ENCODE measurements around the gene TTYH2. TPM values are rescaled to one million over a fixed set of nuclear protein-coding genes. Genes with fewer than 3 reads are reported as not detected.
"Not testable (repeated sequence)": the region's sequence is repeated elsewhere in the genome, so short reads cannot be mapped to it uniquely, and the experiment has no call there.

TTYH2 gene
- polyA plus RNA-seq, 4 donors: 0.27 to 50.6 (median 2.0) TPM; not detected in 1

- DNase-seq (no peak), FAIRE-seq (no peak)
- peaks cover 0 to 15% (median 0%) of the 10 kb centered on the region in 3 donors for H3K27me3 ChIP-seq (ENCODE audit: control insufficient read depth in 3 of 3, insufficient read depth in 3 of 3, low read length in 3 of 3)
- peaks cover 0 to 4% of the 10 kb centered on the region in 2 donors for H3K9me3 ChIP-seq (ENCODE audit: control insufficient read depth in 2 of 2, insufficient read depth in 1 of 2, low read depth in 1 of 2, low read length in 1 of 2)
- H3K36me3 ChIP-seq (ENCODE audit: control insufficient read depth in 3 of 3, insufficient read depth in 2 of 3, low read depth in 1 of 3, low read length in 3 of 3): no peaks in the 10 kb centered on the region
- peak overlapping the region in 1 of 3 donors; percentile 41 for H3K27ac ChIP-seq (ENCODE audit: low read depth in 1 of 3, low read length in 2 of 3)
- no peak overlapping the region for H3K4me3 ChIP-seq (ENCODE audit: low read depth in 1 of 3, low read length in 3 of 3)
- H3K4me1 ChIP-seq (ENCODE audit: control insufficient read depth in 3 of 3, insufficient read depth in 2 of 3, low read depth in 1 of 3, low read length in 2 of 3): peaks cover 0 to 10% (median 5%) of the 10 kb centered on the region in 3 donors
- 60 to 74% (median 73%) methylated on average over 13 of the region's 13 CpGs for WGBS, 3 donors
Observed at GRCh38 chr17:74271901-74272561, 58.7 kb downstream of the TTYH2 start.

- peak overlapping the region in 1 of 3 donors; percentile 41 for H3K27ac ChIP-seq (ENCODE audit: low read depth in 1 of 3, low read length in 2 of 3)
- WGBS, 3 donors: 49 to 77% (median 74%) methylated on average over 10 of the region's 10 CpGs
- no peaks in the 10 kb centered on the region for H3K9me3 ChIP-seq (ENCODE audit: control insufficient read depth in 2 of 2, insufficient read depth in 1 of 2, low read depth in 1 of 2, low read length in 1 of 2)
- DNase-seq (no peak), FAIRE-seq (no peak)
- H3K4me1 ChIP-seq (ENCODE audit: control insufficient read depth in 3 of 3, insufficient read depth in 2 of 3, low read depth in 1 of 3, low read length in 2 of 3): peaks cover 0 to 10% (median 5%) of the 10 kb centered on the region in 3 donors
- H3K27me3 ChIP-seq (ENCODE audit: control insufficient read depth in 3 of 3, insufficient read depth in 3 of 3, low read length in 3 of 3): peaks cover 0 to 15% (median 0%) of the 10 kb centered on the region in 3 donors
- no peak overlapping the region for H3K4me3 ChIP-seq (ENCODE audit: low read depth in 1 of 3, low read length in 3 of 3)
- H3K36me3 ChIP-seq (ENCODE audit: control insufficient read depth in 3 of 3, insufficient read depth in 2 of 3, low read depth in 1 of 3, low read length in 3 of 3): no peaks in the 10 kb centered on the region
Observed at GRCh38 chr17:74272731-74273201, 59.4 kb downstream of the TTYH2 start.

GRCh38 chr17:74274060-74274708 is 60.8 kb downstream of the TTYH2 start, which contains the start of gene DNAI2:
Gene DNAI2, plus strand, starts transcription at chr17:74274234. Its CDS starts 7,584 bp downstream, at chr17:74281818.
- 2 to 9% (median 6%) methylated on average over 30 to 33 of the region's 33 CpGs for WGBS, 3 donors
- Histone ChIP-seq H3K27me3 (ENCODE audit: control insufficient read depth in 3 of 3, insufficient read depth in 3 of 3, low read length in 3 of 3) (peaks cover 0 to 12% (median 0%) of the 10 kb centered on the region in 3 donors), H3K9me3 (ENCODE audit: control insufficient read depth in 2 of 2, insufficient read depth in 1 of 2, low read depth in 1 of 2, low read length in 1 of 2) (no peaks in the 10 kb centered on the region), H3K27ac (ENCODE audit: low read depth in 1 of 3, low read length in 2 of 3) (no peak within 1 kb of the TSS), H3K4me1 (ENCODE audit: control insufficient read depth in 3 of 3, insufficient read depth in 2 of 3, low read depth in 1 of 3, low read length in 2 of 3) (peaks cover 0 to 10% (median 5%) of the 10 kb centered on the region in 3 donors), H3K36me3 (ENCODE audit: control insufficient read depth in 3 of 3, insufficient read depth in 2 of 3, low read depth in 1 of 3, low read length in 3 of 3) (no peaks in the 10 kb centered on the region), H3K4me3 (ENCODE audit: low read depth in 1 of 3, low read length in 3 of 3) (no peak within 1 kb of the TSS)
- FAIRE-seq (no peak), DNase-seq (peak in 1 of 2 donors; percentile 53)

- peaks cover 0 to 10% (median 5%) of the 10 kb centered on the region in 3 donors for H3K4me1 ChIP-seq (ENCODE audit: control insufficient read depth in 3 of 3, insufficient read depth in 2 of 3, low read depth in 1 of 3, low read length in 2 of 3)
- FAIRE-seq (no peak), DNase-seq (peak; percentile 21 to 40)
- no peaks in the 10 kb centered on the region for H3K36me3 ChIP-seq (ENCODE audit: control insufficient read depth in 3 of 3, insufficient read depth in 2 of 3, low read depth in 1 of 3, low read length in 3 of 3)
- H3K27ac ChIP-seq (ENCODE audit: low read depth in 1 of 3, low read length in 2 of 3): no peak overlapping the region
- H3K4me3 ChIP-seq (ENCODE audit: low read depth in 1 of 3, low read length in 3 of 3): no peak overlapping the region
- peaks cover 0 to 12% (median 0%) of the 10 kb centered on the region in 3 donors for H3K27me3 ChIP-seq (ENCODE audit: control insufficient read depth in 3 of 3, insufficient read depth in 3 of 3, low read length in 3 of 3)
- 20 to 53% (median 27%) methylated on average over 14 of the region's 14 CpGs for WGBS, 3 donors
- no peaks in the 10 kb centered on the region for H3K9me3 ChIP-seq (ENCODE audit: control insufficient read depth in 2 of 2, insufficient read depth in 1 of 2, low read depth in 1 of 2, low read length in 1 of 2)
Observed at GRCh38 chr17:74274709-74275340, 61.5 kb downstream of the TTYH2 start.

- H3K4me3 ChIP-seq (ENCODE audit: low read depth in 1 of 3, low read length in 3 of 3): no peak overlapping the region
- H3K4me1 ChIP-seq (ENCODE audit: control insufficient read depth in 3 of 3, insufficient read depth in 2 of 3, low read depth in 1 of 3, low read length in 2 of 3): peaks cover 0 to 10% (median 5%) of the 10 kb centered on the region in 3 donors
- no peak for FAIRE-seq
- no peak for DNase-seq
- 52 to 80% (median 71%) methylated on average over 12 of the region's 12 CpGs for WGBS, 3 donors
- H3K36me3 ChIP-seq (ENCODE audit: control insufficient read depth in 3 of 3, insufficient read depth in 2 of 3, low read depth in 1 of 3, low read length in 3 of 3): no peaks in the 10 kb centered on the region
- no peaks in the 10 kb centered on the region for H3K9me3 ChIP-seq (ENCODE audit: control insufficient read depth in 2 of 2, insufficient read depth in 1 of 2, low read depth in 1 of 2, low read length in 1 of 2)
- H3K27ac ChIP-seq (ENCODE audit: low read depth in 1 of 3, low read length in 2 of 3): peak overlapping the region in 2 of 3 donors; percentile 24 to 45
- H3K27me3 ChIP-seq (ENCODE audit: control insufficient read depth in 3 of 3, insufficient read depth in 3 of 3, low read length in 3 of 3): peaks cover 0 to 12% (median 0%) of the 10 kb centered on the region in 3 donors
Observed at GRCh38 chr17:74276051-74276476, 62.7 kb downstream of the TTYH2 start.

DNA sequence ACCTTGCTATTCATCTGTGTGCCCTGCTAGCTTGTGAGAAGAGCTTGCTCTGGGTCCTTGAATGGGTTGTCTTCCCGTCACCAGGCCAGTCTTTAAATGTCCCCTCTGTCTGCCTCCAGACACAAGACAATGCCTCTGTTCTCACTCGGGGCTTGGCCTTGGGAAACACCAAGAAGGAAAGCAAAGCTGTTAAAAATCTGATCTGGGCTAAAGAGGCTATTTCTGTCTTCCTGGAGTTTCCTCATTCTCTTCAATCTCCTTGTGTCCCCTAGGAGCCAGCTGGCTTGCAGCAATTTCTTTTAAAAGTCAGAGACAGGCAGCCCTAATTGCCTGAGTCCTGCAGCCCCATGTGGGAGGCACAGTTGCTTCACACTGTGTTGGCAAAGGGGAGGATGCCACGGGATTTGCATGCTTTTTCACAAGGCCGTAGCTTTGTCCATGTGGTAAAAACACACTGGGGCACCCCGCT is 63.2 kb downstream of the TTYH2 start:
- Histone ChIP-seq H3K4me3 (ENCODE audit: low read depth in 1 of 3, low read length in 3 of 3) (no peak overlapping the region), H3K27me3 (ENCODE audit: control insufficient read depth in 3 of 3, insufficient read depth in 3 of 3, low read length in 3 of 3) (peaks cover 0 to 12% (median 0%) of the 10 kb centered on the region in 3 donors), H3K36me3 (ENCODE audit: control insufficient read depth in 3 of 3, insufficient read depth in 2 of 3, low read depth in 1 of 3, low read length in 3 of 3) (no peaks in the 10 kb centered on the region), H3K9me3 (ENCODE audit: control insufficient read depth in 2 of 2, insufficient read depth in 1 of 2, low read depth in 1 of 2, low read length in 1 of 2) (no peaks in the 10 kb centered on the region), H3K4me1 (ENCODE audit: control insufficient read depth in 3 of 3, insufficient read depth in 2 of 3, low read depth in 1 of 3, low read length in 2 of 3) (peaks cover 0 to 10% (median 5%) of the 10 kb centered on the region in 3 donors), H3K27ac (ENCODE audit: low read depth in 1 of 3, low read length in 2 of 3) (peak overlapping the region in 2 of 3 donors; percentile 24 to 45)
- FAIRE-seq: no peak
- WGBS, 3 donors: 62 to 74% (median 68%) methylated on average over 5 of the region's 5 CpGs
- no peak for DNase-seq

DNA sequence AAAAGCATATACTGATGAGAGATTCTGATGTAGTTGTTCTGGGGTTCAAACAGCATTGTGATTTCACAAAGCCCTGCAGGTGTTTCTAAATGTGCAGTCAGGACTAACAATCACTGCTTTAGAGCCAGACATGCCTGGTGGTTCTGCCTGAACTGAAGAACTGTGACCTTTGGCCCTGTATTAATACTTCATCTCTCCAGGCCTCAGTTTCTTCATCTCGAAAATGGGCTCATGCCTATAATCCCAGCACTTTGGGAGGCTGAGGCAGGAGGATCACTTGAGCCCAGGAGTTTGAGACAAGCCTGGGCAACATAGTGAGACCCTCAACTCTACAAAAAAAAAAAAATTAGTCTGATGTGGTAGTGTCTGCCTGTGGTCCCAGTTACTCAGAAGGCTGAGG is 64.6 kb downstream of the TTYH2 start:
- Histone ChIP-seq H3K27me3 (ENCODE audit: control insufficient read depth in 3 of 3, insufficient read depth in 3 of 3, low read length in 3 of 3) (peaks cover 0 to 10% (median 0%) of the 10 kb centered on the region in 3 donors), H3K36me3 (ENCODE audit: control insufficient read depth in 3 of 3, insufficient read depth in 2 of 3, low read depth in 1 of 3, low read length in 3 of 3) (no peaks in the 10 kb centered on the region), H3K27ac (ENCODE audit: low read depth in 1 of 3, low read length in 2 of 3) (no peak overlapping the region), H3K4me1 (ENCODE audit: control insufficient read depth in 3 of 3, insufficient read depth in 2 of 3, low read depth in 1 of 3, low read length in 2 of 3) (peaks cover 0 to 10% (median 9%) of the 10 kb centered on the region in 3 donors), H3K4me3 (ENCODE audit: low read depth in 1 of 3, low read length in 3 of 3) (no peak overlapping the region), H3K9me3 (ENCODE audit: control insufficient read depth in 2 of 2, insufficient read depth in 1 of 2, low read depth in 1 of 2, low read length in 1 of 2) (no peaks in the 10 kb centered on the region)
- DNase-seq: no peak
- WGBS, 3 donors: 80 to 94% (median 80%) methylated on average over 1 of the region's 1 CpG
- no peak for FAIRE-seq

- DNase-seq; H3K27ac ChIP-seq (ENCODE audit: low read depth in 1 of 3, low read length in 2 of 3); H3K4me3 ChIP-seq (ENCODE audit: low read depth in 1 of 3, low read length in 3 of 3); H3K36me3 ChIP-seq (ENCODE audit: control insufficient read depth in 3 of 3, insufficient read depth in 2 of 3, low read depth in 1 of 3, low read length in 3 of 3); H3K4me1 ChIP-seq (ENCODE audit: control insufficient read depth in 3 of 3, insufficient read depth in 2 of 3, low read depth in 1 of 3, low read length in 2 of 3); H3K27me3 ChIP-seq (ENCODE audit: control insufficient read depth in 3 of 3, insufficient read depth in 3 of 3, low read length in 3 of 3); FAIRE-seq; H3K9me3 ChIP-seq (ENCODE audit: control insufficient read depth in 2 of 2, insufficient read depth in 1 of 2, low read depth in 1 of 2, low read length in 1 of 2): not testable (repeated sequence)
- WGBS, 3 donors: 50 to 82% (median 73%) methylated on average over 7 of the region's 7 CpGs
Observed at GRCh38 chr17:74279617-74280016, 66.2 kb downstream of the TTYH2 start.

All from small intestine (tissue), 7 donors.